HG02973 (cell line): ENCODE results near the gene RNF17.
"Not testable (repeated sequence)": the region's sequence is repeated elsewhere in the genome, so short reads cannot be mapped to it uniquely, and the experiment has no call there.

Source experiments
- ATAC-seq: cut with Tn5 transposase; IDR thresholded peaks from one replicate; pipeline ENCODE4 v1.9.1; 2021; ENCODE audit warnings: moderate library complexity; ENCODE audit not compliant: unreplicated experiment

RNF17 gene

GRCh38 chr13:24742294-24742693 lies 21.7 kb upstream of the RNF17 start:
- no peak for ATAC-seq

DNA sequence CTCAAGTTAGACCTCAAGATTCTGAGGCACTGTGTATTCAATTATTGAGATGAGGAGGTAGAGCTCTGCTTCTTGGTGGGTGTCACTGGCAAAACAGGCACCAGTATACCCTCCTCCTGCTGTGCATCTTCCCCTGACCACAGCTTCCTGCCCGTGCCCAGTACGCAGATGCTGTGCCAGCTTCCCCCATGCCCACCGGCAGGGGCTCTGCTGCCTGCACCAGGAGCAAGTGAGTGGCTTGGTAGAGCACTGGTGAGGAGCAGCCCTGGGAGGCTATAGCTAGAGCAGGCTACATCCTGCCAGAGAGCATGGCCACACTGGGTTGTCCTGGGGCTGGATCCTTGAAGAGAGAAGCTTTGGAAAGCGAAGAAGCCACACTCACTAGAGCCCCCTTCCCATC lies 21.0 kb upstream of the RNF17 start:
- ATAC-seq, result no peak

DNA sequence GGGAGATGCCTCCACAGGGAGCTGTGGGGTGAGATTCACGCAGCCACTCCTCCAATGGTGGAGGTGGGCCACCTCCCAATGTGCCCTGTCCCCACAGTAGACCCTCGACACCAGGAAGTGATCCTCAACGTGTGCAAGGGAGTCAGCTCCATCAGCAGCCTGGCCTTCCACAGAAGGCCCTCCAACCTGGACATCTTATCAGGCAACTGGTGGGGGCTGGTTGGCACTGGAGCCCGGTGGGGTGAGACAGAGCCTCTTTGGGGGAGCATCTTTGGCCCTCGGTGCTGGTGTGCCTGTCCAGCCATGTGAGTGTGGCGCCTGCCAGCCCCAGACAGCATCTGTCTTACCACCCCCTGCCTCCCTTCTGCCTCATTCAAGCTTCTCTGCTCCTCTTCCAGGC lies 19.7 kb upstream of the RNF17 start:
- ATAC-seq, result no peak

DNA sequence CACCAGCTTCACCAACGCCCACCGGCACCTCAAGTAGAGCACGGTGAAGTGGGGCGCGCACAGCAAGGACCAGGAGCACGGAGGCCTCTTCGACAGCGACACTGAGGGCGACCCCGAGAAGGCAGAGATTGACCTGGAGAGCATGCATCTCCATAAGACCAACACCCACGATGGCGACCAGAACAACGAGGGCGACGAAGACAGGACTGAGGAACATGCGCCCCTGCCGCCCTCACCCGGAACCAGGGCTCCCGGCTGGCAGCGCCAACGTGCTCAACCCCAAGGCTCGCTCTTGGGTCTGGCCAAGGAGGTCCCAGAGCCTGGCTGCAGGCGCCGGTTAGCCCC lies 18.5 kb upstream of the RNF17 start:
- no peak for ATAC-seq

DNA sequence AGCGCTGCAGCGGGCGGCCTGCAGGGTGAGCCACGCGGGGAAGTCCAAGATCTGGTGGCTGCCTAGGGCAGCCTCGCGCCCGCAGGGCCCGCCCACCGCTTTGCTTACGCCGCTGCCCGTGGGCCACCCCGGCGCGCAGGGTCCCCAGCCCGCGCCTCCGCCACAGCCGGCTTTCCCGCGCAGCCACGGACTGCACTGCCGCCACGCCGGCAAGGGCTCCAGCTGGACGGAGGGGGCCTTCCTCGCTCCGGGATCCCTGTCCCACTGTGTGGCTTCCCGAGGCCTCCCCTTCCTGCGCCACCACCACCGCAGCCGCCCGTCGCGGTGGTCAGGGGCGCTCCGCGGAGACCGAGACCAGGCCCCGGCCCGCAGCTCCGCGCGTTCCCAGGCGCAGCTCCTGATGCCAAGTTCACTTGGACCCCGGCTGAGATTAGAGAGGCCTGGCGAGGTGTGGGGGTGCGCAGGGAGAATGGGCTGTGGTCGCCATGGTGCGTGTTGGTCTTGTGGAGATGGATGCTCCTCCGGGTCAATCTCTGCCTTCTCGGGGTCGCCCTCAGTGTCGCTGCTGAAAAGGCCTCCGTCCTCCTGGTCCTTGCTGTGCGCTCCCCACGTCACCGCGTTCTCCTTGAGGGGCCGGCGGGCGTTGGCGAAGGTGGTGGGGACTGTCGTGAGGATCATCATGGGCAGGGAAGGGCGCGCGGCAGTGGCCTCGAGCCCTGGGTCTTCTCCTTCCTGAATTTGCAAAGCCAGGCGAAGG lies 17.9 kb upstream of the RNF17 start:
- no peak for ATAC-seq

DNA sequence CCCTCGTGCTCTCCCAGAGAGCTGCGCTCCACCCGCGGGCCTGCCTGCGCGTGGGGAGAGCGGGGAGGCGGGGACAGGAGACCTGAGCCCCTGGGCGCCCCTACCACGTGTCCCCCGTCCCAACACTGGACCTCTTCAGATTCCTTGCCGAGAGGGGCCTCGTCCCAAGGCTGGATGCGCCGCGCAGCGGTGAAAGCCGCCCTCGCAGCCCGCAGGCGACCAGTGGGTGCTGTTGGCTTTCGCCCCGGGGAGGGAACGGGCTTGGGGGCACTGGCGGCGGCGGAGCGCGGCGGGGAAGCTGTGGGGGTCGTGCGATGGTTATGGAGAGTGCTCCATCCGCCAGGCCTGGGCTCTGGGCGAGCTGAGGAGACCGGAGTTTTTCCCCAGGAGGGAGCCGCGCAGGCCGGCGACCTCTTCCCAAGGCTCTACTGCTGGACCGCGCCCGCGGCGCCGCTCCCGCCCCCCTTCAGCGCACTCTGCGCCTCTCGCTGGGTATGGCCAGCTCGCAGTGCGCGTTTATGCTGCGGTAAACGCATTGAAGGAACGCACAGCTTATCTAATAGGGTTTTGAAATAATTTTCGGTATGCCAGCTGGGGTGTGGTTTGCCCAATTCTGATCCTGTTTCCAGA lies 17.2 kb upstream of the RNF17 start:
- no peak for ATAC-seq

GRCh38 chr13:24747248-24748060 lies 16.5 kb upstream of the RNF17 start:
- ATAC-seq, result no peak

- ATAC-seq, result no peak
Observed at GRCh38 chr13:24748061-24748400, 15.9 kb upstream of the RNF17 start.

DNA sequence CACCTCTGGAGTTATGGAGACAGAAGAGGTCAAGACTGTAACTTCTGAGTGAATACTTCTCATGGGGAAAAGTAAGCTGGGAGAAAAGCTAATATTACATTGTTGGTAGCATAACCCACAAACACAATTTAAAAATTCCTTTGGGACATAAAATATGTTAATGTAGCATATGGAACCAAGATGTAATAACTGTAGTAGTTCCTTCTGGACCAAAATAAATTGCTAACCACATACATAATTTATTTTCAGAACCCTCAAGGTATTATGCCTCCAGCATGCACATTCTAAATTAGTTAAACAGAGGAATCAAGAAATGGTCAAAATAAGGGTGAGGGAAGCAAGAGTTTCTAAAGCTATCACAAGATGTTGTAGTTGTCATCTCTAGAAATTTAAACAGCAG lies 4.8 kb upstream of the RNF17 start:
- no peak for ATAC-seq

- ATAC-seq, result no peak
Observed at GRCh38 chr13:24764276-24764630, 284 bp downstream of the RNF17 start.

DNA sequence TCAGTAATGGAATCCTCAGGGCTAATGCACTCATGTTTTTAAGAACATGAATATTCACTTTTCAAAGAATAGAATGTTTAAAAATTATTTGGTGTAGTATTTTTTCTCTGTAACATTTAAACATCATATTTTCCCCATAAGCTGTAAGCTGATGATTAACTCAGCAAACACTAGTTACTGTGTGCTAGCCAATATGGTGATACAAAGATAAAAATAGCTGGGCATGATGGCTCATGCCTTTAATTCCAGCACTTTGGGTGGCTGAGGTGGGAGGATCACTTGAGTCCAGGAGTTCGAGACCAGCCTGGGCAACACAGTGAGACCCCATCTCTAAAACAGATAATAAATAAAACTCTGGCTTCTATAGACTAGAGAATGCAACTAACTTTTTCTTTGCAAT lies 13.2 kb downstream of the RNF17 start:
- no peak for ATAC-seq

DNA sequence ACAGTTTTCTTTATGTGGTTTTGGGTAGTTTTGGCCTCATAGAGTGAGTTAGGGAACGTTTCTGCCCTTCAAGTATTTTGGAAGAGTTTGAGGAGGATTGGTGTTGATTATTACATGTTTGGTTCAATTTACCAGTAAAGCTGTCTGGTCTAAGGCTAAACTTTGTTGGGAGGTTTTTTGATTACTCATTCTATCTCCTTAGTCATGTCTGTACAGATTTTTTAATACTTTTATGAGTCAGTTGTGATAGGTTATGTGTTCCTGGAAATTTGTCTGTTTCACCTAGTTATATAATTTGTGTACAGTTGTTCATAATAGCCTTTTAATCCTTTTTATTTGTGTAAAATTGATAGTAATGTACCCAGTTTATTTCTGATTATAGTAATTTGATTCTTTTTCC lies 20.4 kb downstream of the RNF17 start:
- ATAC-seq, result no peak

- ATAC-seq, result no peak
Observed at GRCh38 chr13:24788538-24788937, 24.6 kb downstream of the RNF17 start.

DNA sequence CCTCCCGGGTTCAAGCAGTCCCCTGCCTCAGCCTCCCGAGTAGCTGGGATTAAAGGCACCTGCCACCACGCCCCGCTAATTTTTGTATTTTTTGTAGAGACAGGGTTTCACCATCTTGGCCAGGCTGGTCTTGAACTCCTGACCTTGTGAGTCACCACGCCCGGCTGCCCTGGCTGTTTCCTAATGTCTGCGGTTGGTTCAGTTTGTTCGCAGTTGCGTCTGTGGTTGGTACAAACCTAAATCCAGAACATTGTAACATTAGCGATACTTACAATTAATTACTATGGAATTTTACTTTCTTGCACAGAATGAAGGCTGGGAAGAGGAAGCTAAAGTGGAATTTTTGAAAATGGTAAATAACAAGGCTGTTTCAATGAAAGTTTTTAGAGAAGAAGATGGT lies 38.1 kb downstream of the RNF17 start:
- ATAC-seq, result no peak

- no peak for ATAC-seq
Observed at GRCh38 chr13:24821207-24821606, 57.2 kb downstream of the RNF17 start.

DNA sequence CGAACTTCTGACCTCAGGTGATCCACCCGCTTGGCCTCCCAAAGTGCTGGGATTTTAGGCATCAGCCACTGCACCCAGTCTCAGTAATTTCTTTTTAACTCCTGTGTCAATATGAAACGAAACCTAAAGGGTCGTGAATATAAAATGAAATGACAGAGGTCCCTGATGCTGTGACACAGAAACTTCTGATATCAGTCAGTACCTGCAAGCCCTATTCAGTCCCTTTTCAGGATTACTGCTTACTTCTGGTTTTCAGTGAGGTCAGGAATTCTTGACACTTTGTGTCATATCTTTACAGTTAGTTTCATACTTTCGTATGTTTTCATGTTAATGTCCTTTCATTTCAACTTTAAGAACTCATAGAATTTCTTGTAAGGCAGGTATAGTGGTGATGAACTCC lies 58.7 kb downstream of the RNF17 start:
- ATAC-seq, result no peak

- ATAC-seq, result not testable (repeated sequence)
Observed at GRCh38 chr13:24823122-24823710, 59.2 kb downstream of the RNF17 start.

GRCh38 chr13:24827799-24828198 lies 63.8 kb downstream of the RNF17 start:
- ATAC-seq, result no peak

DNA sequence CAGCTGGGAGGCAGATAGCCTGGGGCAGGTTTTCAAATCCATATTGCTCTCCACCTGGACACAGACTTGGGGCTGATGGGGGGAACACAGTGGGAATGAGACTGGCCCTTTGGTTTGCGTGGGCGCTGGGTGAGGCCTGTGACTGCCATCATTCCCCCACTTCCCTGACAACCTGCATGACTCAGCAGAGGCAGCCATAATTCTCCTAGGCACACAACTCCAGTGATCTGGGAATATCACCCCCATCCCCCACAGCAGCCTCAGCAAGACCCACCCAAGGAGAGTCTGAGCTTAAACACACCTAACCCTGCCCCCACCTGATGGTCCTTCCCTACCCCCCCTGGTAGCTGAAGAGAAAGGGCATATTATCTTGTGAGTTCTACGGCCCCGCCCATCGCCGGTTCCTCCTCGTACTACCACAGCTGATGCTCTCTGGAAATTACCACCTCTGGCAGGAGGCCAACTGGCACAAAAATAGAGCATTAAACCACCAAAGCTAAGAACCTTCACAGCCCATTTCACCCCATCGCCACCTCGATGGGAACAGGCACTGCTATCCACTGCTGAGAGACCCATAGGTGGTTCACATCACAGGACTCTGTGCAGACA lies 71.0 kb downstream of the RNF17 start:
- no peak for ATAC-seq

DNA sequence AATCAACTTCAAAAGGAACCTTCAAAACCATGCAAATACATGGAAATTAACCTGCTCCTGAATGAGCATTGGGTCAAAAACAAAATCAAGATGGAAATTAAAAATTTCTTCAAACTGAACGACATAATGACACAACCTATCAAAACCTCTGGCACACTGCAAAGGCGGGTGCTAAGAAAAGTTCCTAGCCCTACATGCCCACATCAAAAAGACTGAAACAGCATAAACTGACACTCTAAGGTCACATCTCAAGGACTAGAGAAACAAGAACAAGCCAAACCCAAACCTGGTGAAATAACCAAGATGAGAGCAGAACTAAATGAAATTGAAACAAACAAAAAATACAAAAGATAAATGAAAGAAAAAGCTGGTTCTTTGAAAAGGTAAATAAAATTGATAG lies 73.6 kb downstream of the RNF17 start:
- ATAC-seq, result not testable (repeated sequence)

- ATAC-seq, result no peak
Observed at GRCh38 chr13:24842549-24843274, 78.7 kb downstream of the RNF17 start.
